NCI-H146 treated with DMSO at 0.1 percent for 48 hours (cell line): ENCODE results near the gene ELAVL2.

ENCODE experiments used
- DNase-seq: peaks from one replicate; lab custom pipeline; 2025; ENCODE audit not compliant: unreplicated experiment; lab: John Stamatoyannopoulos, UW

ELAVL2 gene

GRCh38 chr9:23665051-23665450 lies 161.0 kb downstream of the ELAVL2 start:
- no peak for DNase-seq

- no peak for DNase-seq
Measured at GRCh38 chr9:23663946-23664345, 162.1 kb downstream of the ELAVL2 start.

GRCh38 chr9:23663536-23663935 lies 162.5 kb downstream of the ELAVL2 start:
- DNase-seq: no peak

GRCh38 chr9:23663125-23663524 lies 162.9 kb downstream of the ELAVL2 start:
- DNase-seq: no peak

- no peak for DNase-seq
Measured at GRCh38 chr9:23662320-23662719, 163.7 kb downstream of the ELAVL2 start.

- DNase-seq: no peak
Measured at GRCh38 chr9:23659346-23660006, 166.6 kb downstream of the ELAVL2 start.

GRCh38 chr9:23658376-23659258 lies 167.4 kb downstream of the ELAVL2 start:
- DNase-seq: no peak

- no peak for DNase-seq
Measured at GRCh38 chr9:23651051-23651450, 175.0 kb downstream of the ELAVL2 start.

- DNase-seq: no peak
Measured at GRCh38 chr9:23648651-23649050, 177.4 kb downstream of the ELAVL2 start.

GRCh38 chr9:23644896-23645295 lies 181.1 kb downstream of the ELAVL2 start:
- DNase-seq: no peak

- DNase-seq: no peak
Measured at GRCh38 chr9:23644326-23644725, 181.7 kb downstream of the ELAVL2 start.

- DNase-seq: no peak
Measured at GRCh38 chr9:23643656-23644258, 182.3 kb downstream of the ELAVL2 start.
